Lung microvascular endothelial cell (primary cell): ENCODE results near the gene CKLF. TPM values are rescaled to one million over a fixed set of nuclear protein-coding genes. Genes with fewer than 3 reads are reported as not detected.
A peak's percentile ranks its signal among the peaks of the same experiment; 100 is the strongest.
"Not testable (repeated sequence)": the region's sequence is repeated elsewhere in the genome, so short reads cannot be mapped to it uniquely, and the experiment has no call there.

Source experiments
- DNase-seq, 2 donors: peaks; one replicate each; pipeline versions ENCODE4 v3.0.0 to v3.0.0-alpha.2; 2010; ENCODE audit warnings: low read depth in 2 of 2
- total RNA-seq: library from RNA; depleted of rRNA; stranded (reverse); fragments of >200 nt; gene quantifications from 2 replicates; pipeline ENCODE4 v1.2.1, GENCODE V29; 2014

CKLF gene
- total RNA-seq, 1 donor from 2014 or later: 51.6 TPM

DNA sequence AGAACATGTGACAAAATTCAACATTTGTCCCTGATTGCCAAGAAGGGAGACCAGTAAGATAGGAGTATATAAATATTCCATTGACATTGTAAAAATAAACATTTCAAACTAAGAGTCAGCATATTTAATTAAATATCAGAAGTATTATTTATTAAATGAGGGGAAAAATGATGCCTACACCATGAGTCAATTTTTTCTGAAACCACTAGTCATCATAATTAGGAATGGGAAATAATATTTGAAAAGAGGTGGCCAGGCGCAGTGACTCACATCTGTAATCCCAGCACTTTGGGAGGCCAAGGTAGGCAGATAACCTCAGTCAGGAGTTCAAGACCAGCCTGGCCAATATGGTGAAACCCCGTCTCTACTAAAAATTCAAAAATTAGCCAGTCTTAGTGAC lies 16.0 kb downstream of the CKLF start:
- DNase-seq: peak in 1 of 2 donors; percentile 53

DNA sequence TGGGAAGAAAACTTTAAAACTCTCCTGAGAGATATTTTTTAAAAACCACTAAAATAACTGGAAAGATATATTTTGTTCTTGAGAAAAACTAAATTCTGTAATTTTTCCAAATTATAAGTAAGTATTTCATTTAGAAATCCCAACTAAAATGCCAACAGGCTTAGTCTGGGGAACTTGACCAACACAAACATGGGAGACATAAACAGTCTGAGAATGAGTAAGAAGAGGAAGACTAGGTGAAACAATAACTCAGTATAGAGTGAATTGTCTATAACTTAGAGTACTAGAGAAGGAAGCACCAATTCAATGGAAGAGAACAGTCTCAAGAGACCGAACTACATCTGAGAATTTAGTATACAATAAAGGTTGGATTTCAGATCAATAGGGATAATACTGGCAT lies 16.8 kb downstream of the CKLF start:
- peak in 1 of 2 donors; percentile 71 for DNase-seq

DNA sequence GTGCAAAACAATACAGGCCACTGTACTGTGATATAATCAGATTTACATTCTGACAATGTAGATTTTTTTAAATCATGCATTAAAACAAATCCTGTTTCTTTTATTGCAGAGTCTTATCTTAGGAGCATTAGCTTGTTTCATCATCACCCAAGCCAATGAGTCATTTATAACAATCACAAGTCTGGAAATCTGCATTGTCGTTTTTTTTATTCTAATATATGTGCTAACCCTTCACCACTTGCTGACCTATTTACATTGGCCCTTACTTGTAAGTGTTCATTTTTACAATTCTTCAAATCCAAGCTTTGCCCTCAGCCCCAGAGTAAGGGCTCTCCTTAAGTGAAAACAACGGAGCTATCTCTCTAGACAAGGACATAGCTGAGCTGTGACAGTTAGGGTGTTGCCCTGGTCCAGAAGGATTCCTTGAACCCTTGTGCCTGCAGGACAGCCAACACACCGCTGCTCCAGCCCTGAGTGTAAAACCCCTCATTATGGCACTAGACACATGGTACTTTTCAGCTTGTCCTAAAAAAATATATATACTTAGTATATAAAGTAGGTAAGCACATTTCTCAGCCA lies 17.5 kb downstream of the CKLF start:
- DNase-seq: peak in 1 of 2 donors; percentile 67

DNA sequence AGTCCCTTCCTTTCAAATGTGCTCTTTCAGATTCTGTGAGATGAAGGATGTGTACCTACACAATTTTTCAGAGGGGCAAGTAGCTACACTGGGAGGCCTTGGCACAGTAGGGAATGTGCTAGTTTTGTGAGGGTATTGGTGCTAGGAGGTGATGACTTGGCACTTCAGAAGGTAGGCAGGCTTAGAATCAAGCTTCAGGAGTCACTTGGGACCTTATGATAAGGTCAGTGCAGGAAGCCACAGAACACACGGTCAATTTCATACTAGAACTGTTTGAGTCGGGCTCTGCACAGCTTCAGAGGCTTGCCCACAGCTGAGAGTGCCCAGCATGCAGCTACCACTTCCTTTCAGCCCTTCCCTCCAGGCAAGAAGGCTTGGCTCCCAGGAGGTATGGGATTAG lies 20.0 kb downstream of the CKLF start:
- no peak for DNase-seq

DNA sequence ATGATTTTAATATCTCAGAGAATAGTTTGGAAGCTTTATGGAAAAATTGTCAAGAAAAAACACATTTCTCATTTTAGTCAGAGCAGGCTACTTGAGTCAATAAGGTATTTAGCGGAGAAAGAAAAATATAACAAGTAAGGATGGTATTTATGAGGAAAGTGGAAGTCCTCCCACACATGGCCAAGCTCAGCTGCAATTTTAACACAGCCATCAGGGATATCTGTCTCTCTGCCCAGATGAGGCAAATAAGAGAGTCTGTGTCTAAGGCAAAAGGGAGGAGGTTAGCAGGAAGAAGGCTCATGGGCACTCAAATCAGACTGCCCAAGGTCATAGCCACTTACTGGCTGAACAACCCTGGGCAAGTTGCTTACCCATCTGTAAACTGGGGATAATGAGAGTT lies 21.7 kb downstream of the CKLF start:
- DNase-seq: no peak

DNA sequence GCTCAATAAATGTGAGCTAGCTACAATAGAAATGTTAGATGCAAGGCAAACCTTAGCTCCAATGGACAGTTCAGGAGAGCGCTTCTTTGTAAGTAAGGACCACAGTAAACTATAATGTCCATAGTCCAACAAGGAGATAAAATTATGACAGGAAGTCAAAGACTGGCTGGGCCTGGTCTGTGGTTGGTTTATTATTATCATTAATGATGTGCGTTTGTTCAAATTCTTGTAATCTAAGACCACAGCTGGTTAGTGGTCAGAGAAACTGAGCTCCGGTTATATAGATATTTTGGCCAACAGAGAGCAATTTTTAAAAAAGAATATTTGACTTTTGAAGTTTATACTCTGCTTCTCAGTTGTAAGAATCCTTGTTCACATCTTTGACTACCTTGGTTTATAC lies 22.2 kb downstream of the CKLF start:
- DNase-seq: no peak

DNA sequence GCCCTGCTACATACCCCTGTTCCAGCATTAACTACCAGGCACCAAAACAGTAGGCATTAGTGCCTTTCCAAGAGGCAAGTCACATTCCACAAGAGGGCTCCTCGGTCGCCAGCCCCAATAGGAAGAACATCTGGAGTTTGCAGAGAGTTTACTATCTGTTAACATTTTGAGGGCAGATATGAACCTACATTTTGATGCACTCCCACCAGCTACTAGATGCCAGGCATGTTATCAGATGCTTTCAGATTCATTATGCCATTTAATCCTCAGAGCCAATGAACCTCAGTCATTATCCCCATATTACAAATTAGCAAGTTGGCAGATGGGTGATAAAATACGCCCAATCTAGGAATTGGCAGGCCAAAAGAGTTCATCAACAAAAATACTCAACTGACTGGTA lies 22.7 kb downstream of the CKLF start:
- no peak for DNase-seq

DNA sequence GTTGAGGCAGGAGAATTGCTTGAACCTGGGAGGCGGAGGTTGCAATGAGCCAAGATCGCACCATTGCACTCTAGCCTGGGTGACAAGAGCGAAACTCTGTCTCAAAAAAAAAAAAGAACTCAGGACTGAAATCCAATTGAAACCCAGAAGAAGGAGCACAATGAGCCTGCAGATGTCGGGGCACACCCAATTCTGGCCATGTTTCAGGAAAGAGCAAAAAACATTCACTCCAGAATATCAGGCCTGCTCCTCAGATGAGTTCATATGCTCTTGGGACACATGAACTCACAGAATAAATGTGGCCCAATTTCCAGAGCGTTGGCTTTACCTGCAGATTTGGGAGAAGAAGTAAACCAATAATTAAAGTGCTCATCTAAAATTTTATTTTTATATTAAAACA lies 23.9 kb downstream of the CKLF start:
- DNase-seq: no peak

DNA sequence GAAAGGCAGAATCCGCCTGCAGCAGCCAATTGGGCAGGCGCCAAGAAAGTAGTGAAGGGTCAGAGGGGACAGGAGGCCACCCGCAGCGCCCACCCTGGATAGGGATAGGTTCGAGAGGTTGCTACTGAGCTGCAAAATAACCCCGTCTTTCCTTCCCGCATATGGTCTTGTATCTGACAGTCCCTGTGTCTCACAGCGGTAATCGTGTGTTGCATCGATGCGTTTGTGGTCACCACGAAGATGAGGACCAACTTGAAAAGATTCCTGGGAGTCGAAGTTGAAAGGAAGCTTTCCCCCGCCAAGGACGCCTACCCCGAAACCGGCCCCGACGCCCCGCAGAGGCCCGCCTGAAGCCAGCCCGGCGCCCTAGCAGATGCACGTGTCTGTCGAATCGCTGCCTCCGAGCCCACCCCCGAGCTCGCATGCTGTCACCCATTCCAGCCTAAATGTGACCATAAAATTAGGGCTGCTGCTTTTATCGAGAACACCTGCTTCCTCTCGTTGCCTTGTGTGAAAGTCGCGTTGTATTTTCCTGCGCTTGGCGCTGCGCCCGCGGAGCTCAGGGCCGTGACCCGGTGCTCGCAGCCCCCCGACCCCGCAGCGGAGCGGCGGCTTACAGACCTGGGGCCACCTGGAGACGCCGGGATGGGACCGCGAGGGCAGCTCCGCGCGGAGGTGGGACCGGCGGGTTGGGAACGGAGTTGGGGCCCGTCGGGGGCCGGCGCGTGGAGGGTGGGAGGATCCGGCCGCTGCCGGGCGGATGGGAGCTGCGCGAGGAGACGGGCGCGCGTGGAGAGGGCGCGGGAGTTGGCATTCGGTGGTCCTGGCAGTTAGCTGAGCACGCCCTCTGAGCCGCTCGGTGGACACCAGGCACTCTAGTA lies 26.5 kb downstream of the CKLF start, which contains the start of gene CMTM2:
Gene CMTM2, plus strand, starts transcription at position 813 of the 881 bp plus-strand sequence. CDS start 145 bp downstream, outside the sequence.
- DNase-seq: peak in 1 of 2 donors; percentile 39

DNA sequence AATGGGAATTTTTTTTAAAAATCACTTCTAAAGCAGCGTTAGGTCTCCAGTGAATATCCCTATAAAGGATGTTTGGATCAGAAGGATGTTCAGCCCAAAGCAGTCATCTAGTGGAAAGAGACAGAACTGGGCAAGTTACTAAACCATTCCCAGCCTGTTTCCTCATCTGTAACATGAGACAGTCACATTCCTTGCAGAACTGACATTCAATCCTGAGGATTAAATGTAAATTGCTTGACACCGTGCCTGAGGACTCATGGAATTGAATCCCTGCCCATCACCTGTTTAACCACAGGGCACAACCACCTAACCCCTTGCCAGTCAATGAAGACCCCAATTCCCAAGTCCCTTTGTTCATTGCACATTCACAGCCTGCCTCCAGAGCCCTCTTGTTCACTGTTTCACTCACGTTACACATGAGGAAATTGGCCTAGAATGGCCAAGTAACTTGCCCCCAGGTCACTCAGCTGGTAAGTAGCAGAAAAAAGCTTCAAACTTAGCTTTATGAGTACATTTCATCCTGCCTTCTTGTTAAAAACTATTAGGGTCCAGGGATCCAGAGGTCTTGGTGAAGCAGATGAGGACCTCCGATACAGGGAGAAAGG lies 28.3 kb downstream of the CKLF start:
- peak in 1 of 2 donors; percentile 7 for DNase-seq

DNA sequence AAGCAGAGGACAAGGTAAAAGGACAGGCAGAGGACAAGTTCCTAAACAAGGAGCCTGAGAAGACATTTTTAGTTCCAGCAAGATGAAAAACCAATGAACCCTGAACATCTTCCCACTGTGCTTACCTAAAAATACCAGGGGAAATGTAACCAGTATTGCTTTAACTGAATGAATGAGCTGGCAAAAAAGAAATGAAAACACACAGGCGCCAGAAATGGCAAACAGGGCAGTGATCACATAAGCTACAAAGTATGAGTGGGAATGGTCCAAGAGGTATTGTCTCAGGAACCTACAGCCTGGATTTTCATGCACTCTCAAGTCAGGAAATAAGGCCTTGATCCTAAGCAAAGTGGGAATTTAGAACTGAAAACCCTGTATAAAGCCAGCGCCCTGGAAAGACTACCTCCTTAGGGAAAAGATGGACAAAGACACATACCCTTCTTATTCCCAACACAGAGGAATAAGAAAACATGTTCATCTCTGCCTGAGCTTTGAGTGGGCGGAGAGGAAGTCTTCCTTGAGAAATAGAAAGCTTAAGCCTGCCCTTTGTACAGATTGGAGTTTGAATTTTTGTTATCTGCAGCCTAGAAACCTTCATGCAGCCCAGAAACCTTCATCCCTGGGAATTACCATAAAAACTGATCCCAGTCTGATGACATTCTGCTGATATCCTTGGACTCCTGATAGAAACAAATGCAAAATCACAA lies 29.0 kb downstream of the CKLF start:
- DNase-seq: no peak

DNA sequence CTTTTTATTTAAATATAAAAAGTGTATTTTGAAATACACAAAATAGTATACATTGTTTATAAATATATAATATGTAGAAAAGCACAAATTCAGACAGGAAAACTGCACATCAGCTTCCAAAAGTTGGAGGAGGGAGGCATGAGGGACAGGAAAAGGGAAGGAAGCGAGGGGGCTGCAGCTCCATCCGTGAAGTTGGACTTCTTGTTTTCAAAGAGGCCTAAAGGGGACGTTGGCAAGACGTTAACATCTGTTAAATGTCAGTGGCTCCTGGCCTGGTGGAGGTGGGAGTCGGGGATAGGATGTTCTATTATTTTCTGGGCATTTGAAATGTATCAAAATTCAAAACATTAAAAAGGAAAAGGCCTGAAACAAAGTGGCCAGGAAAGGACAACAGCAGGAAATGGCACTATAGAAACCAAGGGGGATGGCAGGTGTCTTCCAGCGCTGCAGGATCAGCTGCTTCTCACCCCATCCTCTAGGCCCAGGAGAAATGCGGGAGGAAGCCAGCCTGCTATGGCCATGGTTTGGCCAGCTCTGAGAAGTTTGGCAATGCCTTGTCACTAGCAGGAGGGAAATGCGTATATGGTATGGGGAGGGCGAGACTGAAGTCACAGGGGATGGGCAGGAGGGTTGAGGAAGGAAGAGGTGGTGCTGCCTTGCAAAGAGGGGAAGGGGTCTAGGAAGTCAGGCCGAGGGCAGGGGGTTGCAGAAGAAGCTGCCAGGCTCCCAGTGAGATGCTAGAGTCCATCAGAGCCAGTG lies 33.3 kb downstream of the CKLF start:
- peak in 1 of 2 donors; percentile 11 for DNase-seq

DNA sequence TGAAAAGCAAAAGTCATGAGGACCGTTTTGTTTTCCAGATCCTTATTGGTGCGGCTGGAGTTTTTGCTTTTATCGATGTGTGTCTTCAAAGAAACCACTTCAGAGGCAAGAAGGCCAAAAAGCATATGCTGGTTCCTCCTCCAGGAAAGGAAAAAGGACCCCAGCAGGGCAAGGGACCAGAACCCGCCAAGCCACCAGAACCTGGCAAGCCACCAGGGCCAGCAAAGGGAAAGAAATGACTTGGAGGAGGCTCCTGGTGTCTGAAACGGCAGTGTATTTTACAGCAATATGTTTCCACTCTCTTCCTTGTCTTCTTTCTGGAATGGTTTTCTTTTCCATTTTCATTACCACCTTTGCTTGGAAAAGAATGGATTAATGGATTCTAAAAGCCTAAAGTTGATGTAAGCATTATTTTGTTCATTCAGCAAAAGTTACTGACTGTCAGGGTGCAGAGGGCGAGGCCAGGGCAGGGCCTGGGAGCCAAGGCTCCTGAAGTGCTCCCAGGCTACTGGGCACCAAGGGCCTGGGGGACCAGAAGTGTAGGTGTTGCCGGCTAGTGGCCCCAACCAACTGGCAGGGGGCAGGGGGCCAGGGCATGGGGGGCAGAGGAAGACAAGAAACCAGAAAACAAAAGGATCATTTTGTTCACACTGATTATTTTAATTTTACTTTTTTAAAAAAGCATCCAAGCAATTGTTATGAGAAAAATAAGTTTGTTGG lies 35.7 kb downstream of the CKLF start:
- DNase-seq: no peak

DNA sequence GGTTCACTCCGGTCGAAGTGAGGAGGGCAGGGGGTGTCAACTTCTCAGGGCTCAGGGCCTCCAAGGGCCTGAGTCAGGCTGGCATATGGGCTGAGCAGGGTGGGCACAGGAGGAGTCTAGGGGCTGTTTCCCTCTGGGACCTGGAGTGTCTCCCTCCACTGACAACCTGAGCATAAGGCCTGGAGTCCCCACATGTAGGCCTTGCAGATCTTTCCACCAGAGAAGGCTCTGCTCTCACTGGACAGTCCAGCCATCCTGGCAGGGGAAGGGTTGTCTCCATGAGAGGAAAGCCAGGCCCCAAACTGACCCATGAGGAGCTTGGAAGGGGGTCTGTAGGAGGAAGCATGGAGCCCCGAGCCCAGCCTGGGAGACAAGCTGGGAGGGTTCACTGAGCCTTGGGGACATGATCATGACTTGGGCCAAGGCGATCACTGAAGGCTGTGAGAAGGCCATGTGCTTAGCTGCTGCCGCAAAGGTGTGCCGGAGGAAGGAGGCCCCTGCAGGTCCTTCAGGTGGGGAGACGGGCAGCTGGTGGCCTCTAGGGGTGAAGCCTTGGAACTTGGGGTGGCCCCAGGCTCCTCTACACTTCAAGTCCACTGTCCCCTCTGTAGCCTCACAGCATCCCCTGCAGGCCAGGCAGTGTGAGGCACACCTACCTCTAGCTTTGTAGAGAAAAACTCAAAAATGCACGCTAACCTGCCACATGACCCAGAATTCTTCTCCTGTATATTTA lies 36.8 kb downstream of the CKLF start:
- peak; percentile 51 to 61 for DNase-seq

DNA sequence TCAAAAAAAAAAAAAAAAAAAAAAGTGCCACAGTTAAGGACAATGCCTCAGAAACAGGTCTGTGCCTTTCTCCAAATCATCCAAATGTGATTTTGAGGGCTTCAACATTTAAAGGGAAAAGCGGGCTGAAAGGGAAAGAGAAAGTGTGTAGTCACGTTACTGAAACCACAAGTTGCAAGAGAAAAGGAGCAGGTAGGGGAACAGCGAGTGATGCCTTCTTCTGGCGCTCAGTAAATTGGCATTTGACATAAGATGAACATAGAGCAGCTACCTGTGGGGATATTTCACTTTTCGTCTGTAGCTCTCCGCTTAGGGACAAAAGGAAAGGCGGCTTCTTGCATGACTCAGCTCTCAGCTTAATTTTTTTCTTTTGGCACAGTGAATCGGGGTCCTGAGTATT lies 37.9 kb downstream of the CKLF start:
- no peak for DNase-seq

DNA sequence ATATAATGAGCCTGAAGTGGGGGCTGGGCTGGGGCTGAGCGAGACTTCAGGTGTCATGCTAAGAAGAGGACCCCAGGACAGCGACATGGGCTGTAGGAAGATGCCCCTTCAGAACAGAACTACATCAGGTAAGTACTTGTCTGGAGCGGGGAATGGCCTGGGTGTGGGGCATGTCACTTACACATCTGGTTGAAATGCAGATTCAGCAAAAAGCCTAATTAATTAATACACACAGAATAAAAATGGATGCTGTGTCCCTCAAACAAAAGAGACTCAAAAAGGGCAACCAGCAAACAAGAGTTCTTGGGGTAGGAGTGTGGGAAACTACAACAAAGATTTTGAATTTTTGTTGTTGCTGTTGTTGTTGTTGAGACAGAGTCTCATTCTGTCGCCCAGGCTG lies 38.6 kb downstream of the CKLF start:
- DNase-seq: no peak

DNA sequence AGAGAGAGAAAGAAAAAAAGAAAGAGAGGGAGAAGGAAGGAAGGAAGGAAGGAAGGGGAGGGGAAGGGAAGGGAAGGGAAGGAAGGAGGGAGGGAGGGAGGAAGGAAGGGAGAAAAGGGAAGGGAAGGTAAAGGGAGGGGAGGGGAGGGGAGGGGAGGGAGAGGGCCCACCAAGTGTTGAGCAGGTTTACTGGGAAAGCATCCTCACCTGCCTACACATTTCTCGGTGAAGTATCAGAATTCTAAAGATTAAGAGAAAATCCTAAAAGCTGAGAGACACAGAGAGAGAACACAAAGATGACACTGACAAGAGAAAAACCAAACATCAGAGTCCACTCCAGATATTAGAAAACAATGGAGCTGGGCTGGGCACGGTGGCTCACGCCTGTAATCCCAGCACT lies 39.9 kb downstream of the CKLF start:
- DNase-seq: no peak

DNA sequence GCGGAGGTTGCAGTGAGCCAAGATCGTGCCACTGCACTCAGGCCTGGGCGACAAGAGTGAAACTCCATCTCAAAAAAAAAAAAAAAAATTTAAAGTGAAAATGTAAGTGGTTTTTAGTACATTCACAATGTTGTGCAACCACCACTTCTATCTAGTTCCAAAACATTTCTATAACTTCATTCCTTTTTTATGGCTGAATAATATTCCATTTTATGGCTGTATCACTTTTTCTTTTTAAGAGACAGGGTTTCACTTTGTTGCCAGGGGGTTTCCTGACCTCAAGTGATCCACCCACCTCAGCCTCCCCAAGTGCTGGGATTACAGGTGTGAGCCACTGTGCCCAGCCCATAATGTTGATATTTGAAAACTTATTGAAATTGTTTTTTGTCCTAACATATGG lies 40.4 kb downstream of the CKLF start:
- no peak for DNase-seq

DNA sequence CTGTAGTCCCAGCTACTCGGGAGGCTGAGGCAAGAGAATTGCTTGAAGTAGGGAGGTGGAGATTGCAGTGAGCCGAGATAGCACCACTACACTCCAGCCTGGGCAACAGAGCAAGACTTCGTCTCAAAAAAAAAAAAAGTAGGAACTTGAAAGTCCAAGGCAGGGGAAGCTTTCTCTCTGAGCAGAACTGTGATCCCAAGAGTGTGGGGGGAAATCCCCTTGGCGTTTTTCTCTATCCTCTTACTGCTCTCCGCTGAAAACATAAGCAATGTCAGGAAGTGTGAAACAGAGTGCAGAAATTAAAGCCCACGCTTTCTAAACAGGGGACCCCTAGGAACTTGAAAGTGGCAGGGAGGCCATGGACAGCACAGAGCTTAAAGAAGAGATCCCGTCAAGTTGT lies 42.4 kb downstream of the CKLF start:
- DNase-seq: no peak

DNA sequence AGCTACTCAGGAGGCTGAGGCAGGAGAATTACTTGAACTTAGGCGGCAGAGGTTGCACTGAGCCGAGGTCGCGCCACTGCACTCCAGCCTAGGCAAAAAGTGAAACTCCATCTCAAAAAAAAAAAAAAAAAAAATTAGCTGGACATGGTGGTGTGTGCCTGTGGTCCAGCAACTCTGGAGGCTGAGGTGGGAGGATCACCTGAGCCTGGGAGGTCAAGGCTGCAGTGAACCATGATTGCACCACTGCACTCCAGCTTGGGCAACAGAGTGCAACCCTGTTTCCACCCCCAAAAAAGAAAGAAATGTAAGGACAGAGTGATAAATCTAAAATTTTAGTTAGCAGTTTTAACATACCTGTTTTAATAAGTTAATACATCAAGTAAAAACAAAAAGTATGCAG lies 44.2 kb downstream of the CKLF start:
- not testable (repeated sequence) for DNase-seq
